Keratinocyte (primary cell): ENCODE data around the gene SQSTM1. TPM values are rescaled to one million over a fixed set of nuclear protein-coding genes. Genes with fewer than 3 reads are reported as not detected.

Experiments
- DNase-seq: peaks from one replicate; pipeline ENCODE4 v3.0.0-alpha.2; 2011; ENCODE audit warnings: low read depth, missing footprints, low spot score
- FAIRE-seq: peaks from 2 replicates; lab custom pipeline; 2011; peaks lifted over from hg19 to GRCh38; lab: Jason Lieb, UNC
- H2AFZ ChIP-seq: 2 replicates; pipeline ENCODE4 v1.6.0; 2012; ENCODE audit warnings: low read length, control low read depth, inconsistent platforms; ENCODE audit not compliant: control insufficient read depth
- H3K27ac ChIP-seq: 2 replicates; pipeline ENCODE4 v1.5.1; 2011; ENCODE audit warnings: low read length; ENCODE audit not compliant: control insufficient read depth, insufficient read depth
- H3K27me3 ChIP-seq: 3 replicates; pipeline ENCODE4 v1.6.0; 2011; ENCODE audit warnings: low read length; ENCODE audit not compliant: control insufficient read depth, insufficient read depth; ENCODE audit errors: extremely low read depth
- H3K36me3 ChIP-seq, 2 experiments: 2 replicates in 1 of 2; 3 replicates in 1 of 2; pipeline ENCODE4 v1.5.1; 2011; ENCODE audit warnings: low read length in 2 of 2, mild to moderate bottlenecking in 1 of 2; ENCODE audit not compliant: control insufficient read depth in 2 of 2, insufficient read depth in 2 of 2; ENCODE audit errors: extremely low read depth in 1 of 2
- H3K4me1 ChIP-seq: 3 replicates; pipeline ENCODE4 v1.5.1; 2011; ENCODE audit warnings: low read length; ENCODE audit not compliant: control insufficient read depth, insufficient read depth; ENCODE audit errors: extremely low read depth
- H3K4me2 ChIP-seq: 3 replicates; pipeline ENCODE4 v1.6.0; 2011; ENCODE audit warnings: low read depth, low read length; ENCODE audit not compliant: control insufficient read depth, insufficient read depth; ENCODE audit errors: extremely low read depth
- H3K4me3 ChIP-seq, 3 experiments: fragments of 200-600 bp in 1 of 3; sonication (generic) in 1 of 3; 2 replicates in 2 of 3; 3 replicates in 1 of 3; pipeline ENCODE4 v1.5.1; 2011 to 2016; ENCODE audit warnings: low read length in 3 of 3, mild to moderate bottlenecking in 3 of 3, control low read depth in 2 of 3, inconsistent platforms in 1 of 3, low read depth in 1 of 3, mixed read lengths in 1 of 3, mixed run types in 1 of 3, moderate library complexity in 1 of 3; ENCODE audit not compliant: control insufficient read depth in 2 of 3, insufficient read depth in 2 of 3; ENCODE audit errors: extremely low read depth in 1 of 3
- H3K79me2 ChIP-seq: 2 replicates; pipeline ENCODE4 v1.6.0; 2012; ENCODE audit warnings: low read length; ENCODE audit not compliant: control insufficient read depth, insufficient read depth
- H3K9ac ChIP-seq: 3 replicates; pipeline ENCODE4 v1.6.0; 2011; ENCODE audit warnings: low read length; ENCODE audit not compliant: control insufficient read depth, insufficient read depth; ENCODE audit errors: extremely low read depth
- H3K9me1 ChIP-seq: 3 replicates; pipeline ENCODE4 v1.6.0; 2011; ENCODE audit warnings: low read length; ENCODE audit not compliant: control insufficient read depth, insufficient read depth; ENCODE audit errors: extremely low read depth
- H3K9me3 ChIP-seq: 2 replicates; pipeline ENCODE4 v1.5.1; 2012; ENCODE audit warnings: low read depth, low read length; ENCODE audit not compliant: control insufficient read depth
- H4K20me1 ChIP-seq: 3 replicates; pipeline ENCODE4 v1.6.0; 2011; ENCODE audit warnings: low read length; ENCODE audit not compliant: control insufficient read depth, insufficient read depth; ENCODE audit errors: extremely low read depth
- CTCF ChIP-seq, 3 experiments: IDR thresholded peaks in 1 of 3; conservative IDR thresholded peaks in 1 of 3; optimal IDR thresholded peaks in 1 of 3; 2 replicates in 2 of 3; 3 replicates in 1 of 3; pipeline versions ENCODE3 to v1.5.1; 2011; ENCODE audit warnings: low read length in 3 of 3, mild to moderate bottlenecking in 3 of 3, moderate library complexity in 2 of 3, control low read depth in 1 of 3, inconsistent platforms in 1 of 3; ENCODE audit not compliant: insufficient read depth in 2 of 3; ENCODE audit errors: extremely low read depth in 1 of 3
- EZH2 ChIP-seq: IDR thresholded peaks from one replicate; pipeline ENCODE4 v1.6.1; 2012; ENCODE audit warnings: inconsistent platforms, mild to moderate bottlenecking, low read length, moderate library complexity
- dilution Hi-C: fragments of 300-500 bp; cut with MboI; formaldehyde crosslinking; loops from one replicate; pipeline ENCODE4 v1.7.0; 2020; ENCODE audit warnings: low sequenced_read_pairs; ENCODE audit not compliant: extremely low pct_ligation_motif_present
- polyA plus RNA-seq, 5 experiments: library from polyadenylated mRNA; depleted of rRNA in 3 of 5; stranded (reverse) in 3 of 5; stranded (forward) in 1 of 5; unstranded in 1 of 5; fragments of >200 nt; gene quantifications; 1 replicate in 1 of 5; 2 replicates in 3 of 5; 3 replicates in 1 of 5; pipeline versions ENCODE4 v1.2.1 to v1.2.3, GENCODE V29; 2011 to 2012; ENCODE audit warnings: missing spikeins in 2 of 5, low read depth in 1 of 5, low replicate concordance in 1 of 5

Gene SQSTM1
- polyA plus RNA-seq, 1 donor (not counting 4 experiments of a cell fraction or from before 2014, with no cell fraction given): 75.7 TPM

GRCh38 chr5:179825655-179826182, 5.0 kb downstream of the SQSTM1 start:
- Histone ChIP-seq H3K4me3 (no peak overlapping the region), H3K27me3 (no peaks in the 10 kb centered on the region), H3K27ac (no peak overlapping the region), H3K9me3 (no peaks in the 10 kb centered on the region), H2AFZ (no peak overlapping the region), H3K36me3 (peaks cover 44 to 46% of the 10 kb centered on the region in 2 experiments), H3K79me2 (peaks cover 23% of the 10 kb centered on the region), H3K9ac (no peak overlapping the region), H4K20me1 (peaks cover 19% of the 10 kb centered on the region), H3K4me1 (peaks cover 6% of the 10 kb centered on the region), H3K4me2 (no peak overlapping the region), H3K9me1 (peaks cover 3% of the 10 kb centered on the region)
- dilution Hi-C loops: loop anchor here (25.0 kb wide), 1 partner anchor 88 kb away; the partner anchor contains the start of gene MAML1
- TF ChIP-seq EZH2 (no peak), CTCF (optimal IDR thresholded peaks at IDR 0.05 in 1 of 3, IDR thresholded peaks at IDR 0.05 in 1 of 3, conservative IDR thresholded peaks at IDR 0.05 in 1 of 3; ENCODE audit: extremely low read depth in 1 of 3, insufficient read depth in 2 of 3, low read length in 3 of 3) (no peak)
- FAIRE-seq (no peak), DNase-seq (no peak)

GRCh38 chr5:179827680-179828079, 7.0 kb downstream of the SQSTM1 start:
- dilution Hi-C loops: loop anchor here (25.0 kb wide), 1 partner anchor 90 kb away; the partner anchor contains the start of gene MAML1
- peaks cover 6% of the 10 kb centered on the region for H3K79me2 ChIP-seq
- no peaks in the 10 kb centered on the region for H3K4me1 ChIP-seq
- H3K27ac ChIP-seq: no peak overlapping the region
- peaks cover 44 to 55% of the 10 kb centered on the region in 2 experiments for H3K36me3 ChIP-seq
- no peaks in the 10 kb centered on the region for H3K9me3 ChIP-seq
- FAIRE-seq: no peak
- no peak for DNase-seq
- TF ChIP-seq CTCF (optimal IDR thresholded peaks at IDR 0.05 in 1 of 3, IDR thresholded peaks at IDR 0.05 in 1 of 3, conservative IDR thresholded peaks at IDR 0.05 in 1 of 3; ENCODE audit: extremely low read depth in 1 of 3, insufficient read depth in 2 of 3, low read length in 3 of 3) (no peak), EZH2 (no peak)
- H2AFZ ChIP-seq: no peak overlapping the region
- peaks cover 3% of the 10 kb centered on the region for H3K9me1 ChIP-seq
- H3K4me3 ChIP-seq: no peak overlapping the region
- peaks cover 10% of the 10 kb centered on the region for H4K20me1 ChIP-seq
- no peak overlapping the region for H3K4me2 ChIP-seq
- H3K27me3 ChIP-seq: no peaks in the 10 kb centered on the region
- no peak overlapping the region for H3K9ac ChIP-seq
